ENCODE results near the gene JARID2.

The JARID2 gene

DNA sequence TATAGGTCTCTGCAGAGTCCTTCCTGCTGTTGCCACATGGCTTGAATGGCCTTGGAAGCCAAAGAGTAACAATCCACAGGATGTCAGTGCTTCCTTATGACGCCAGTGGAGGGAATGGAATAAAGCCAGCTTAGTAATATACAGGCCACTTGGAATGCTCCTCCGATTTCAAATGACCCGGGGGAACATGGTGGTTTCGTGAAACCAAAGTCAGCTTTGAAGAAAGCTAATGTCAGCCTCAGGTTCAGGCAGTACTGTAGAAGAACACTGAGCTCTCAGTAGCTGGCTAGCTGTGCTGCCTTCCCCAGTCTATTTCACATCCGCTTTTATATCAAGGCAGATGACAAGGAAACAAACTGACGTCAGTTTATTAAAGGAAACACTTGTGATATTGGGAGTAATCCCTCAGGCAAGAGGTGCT lies 227.9 kb downstream of the JARID2 start:
- TF ChIP-seq SIN3A (IDR thresholded peaks at IDR 0.05; ENCODE audit: borderline replicate concordance, insufficient read depth, low read length) (no peak), POLR2AphosphoS5 (IDR thresholded peaks at IDR 0.05; ENCODE audit: low read depth, low read length) (no peak), FOXP2 (optimal IDR thresholded peaks at IDR 0.05; ENCODE audit: borderline replicate concordance, extremely low read depth, extremely low read length, insufficient read depth) (no peak), TAF1 (IDR thresholded peaks at IDR 0.05; ENCODE audit: borderline replicate concordance, insufficient read depth, low read length) (peak; percentile 28; the same call in 1 of the 2 replicates)
- TF ChIP-seq, protein P1, sequence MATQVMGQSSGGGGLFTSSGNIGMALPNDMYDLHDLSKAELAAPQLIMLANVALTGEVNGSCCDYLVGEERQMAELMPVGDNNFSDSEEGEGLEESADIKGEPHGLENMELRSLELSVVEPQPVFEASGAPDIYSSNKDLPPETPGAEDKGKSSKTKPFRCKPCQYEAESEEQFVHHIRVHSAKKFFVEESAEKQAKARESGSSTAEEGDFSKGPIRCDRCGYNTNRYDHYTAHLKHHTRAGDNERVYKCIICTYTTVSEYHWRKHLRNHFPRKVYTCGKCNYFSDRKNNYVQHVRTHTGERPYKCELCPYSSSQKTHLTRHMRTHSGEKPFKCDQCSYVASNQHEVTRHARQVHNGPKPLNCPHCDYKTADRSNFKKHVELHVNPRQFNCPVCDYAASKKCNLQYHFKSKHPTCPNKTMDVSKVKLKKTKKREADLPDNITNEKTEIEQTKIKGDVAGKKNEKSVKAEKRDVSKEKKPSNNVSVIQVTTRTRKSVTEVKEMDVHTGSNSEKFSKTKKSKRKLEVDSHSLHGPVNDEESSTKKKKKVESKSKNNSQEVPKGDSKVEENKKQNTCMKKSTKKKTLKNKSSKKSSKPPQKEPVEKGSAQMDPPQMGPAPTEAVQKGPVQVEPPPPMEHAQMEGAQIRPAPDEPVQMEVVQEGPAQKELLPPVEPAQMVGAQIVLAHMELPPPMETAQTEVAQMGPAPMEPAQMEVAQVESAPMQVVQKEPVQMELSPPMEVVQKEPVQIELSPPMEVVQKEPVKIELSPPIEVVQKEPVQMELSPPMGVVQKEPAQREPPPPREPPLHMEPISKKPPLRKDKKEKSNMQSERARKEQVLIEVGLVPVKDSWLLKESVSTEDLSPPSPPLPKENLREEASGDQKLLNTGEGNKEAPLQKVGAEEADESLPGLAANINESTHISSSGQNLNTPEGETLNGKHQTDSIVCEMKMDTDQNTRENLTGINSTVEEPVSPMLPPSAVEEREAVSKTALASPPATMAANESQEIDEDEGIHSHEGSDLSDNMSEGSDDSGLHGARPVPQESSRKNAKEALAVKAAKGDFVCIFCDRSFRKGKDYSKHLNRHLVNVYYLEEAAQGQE (IDR thresholded peaks at IDR 0.05; ENCODE audit: insufficient read depth in 1 of 2, low read depth in 2 of 2, low read length in 2 of 2): 0 out of 4 replicates have a peak, but pooled peaks of 1 of the 2 experiments have one; percentile 42

DNA sequence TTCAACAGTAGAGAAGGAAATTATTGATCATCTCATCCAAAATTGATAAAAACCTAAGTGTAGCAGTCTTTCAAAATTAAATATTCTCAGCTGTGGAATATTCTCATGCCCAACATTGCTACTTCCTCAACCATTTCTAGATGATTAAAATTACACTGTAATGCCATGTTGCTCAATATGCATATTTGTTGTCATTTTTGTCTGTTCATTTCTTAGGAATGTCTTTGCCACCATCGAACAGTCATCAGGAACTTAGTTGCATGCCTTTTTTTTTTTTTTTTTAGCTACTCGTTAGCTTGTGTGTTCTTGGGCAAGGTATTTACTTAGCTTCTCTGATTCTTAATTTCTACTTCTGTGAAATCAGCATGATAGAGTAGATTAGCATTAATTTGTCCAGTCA lies 228.3 kb downstream of the JARID2 start:
- TF ChIP-seq TAF1 (IDR thresholded peaks at IDR 0.05; ENCODE audit: borderline replicate concordance, insufficient read depth, low read length): 0 out of 2 replicates have a peak, but pooled peaks have one; percentile 1
- TF ChIP-seq FOXP2 (optimal IDR thresholded peaks at IDR 0.05; ENCODE audit: borderline replicate concordance, extremely low read depth, extremely low read length, insufficient read depth): no peak

DNA sequence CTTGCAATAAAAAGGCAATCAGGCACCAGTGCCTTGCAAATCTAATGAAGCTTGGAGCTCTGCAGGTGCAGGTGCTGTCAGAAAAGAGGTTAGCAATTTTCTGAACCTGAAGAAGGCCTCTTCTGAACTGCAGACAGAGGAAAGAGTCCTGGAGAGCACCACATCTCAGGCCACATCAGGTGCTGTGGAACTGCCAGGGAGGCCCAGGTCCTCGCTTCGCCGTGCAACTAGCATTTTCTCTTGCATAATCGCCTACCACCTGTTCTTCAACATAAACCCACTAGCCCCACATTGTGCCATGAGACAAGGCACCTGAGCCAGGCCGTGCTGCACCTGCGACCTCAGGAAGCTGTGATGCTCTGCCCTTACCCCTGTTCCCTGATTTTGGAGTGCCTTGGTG lies 229.4 kb downstream of the JARID2 start:
- TF ChIP-seq TAF1 (IDR thresholded peaks at IDR 0.05; ENCODE audit: borderline replicate concordance, insufficient read depth, low read length): no peak
- TF ChIP-seq POLR2AphosphoS5 (IDR thresholded peaks at IDR 0.05; ENCODE audit: low read depth, low read length): no peak
- TF ChIP-seq FOXP2 (optimal IDR thresholded peaks at IDR 0.05; ENCODE audit: borderline replicate concordance, extremely low read depth, extremely low read length, insufficient read depth): no peak
- TF ChIP-seq, protein P1 (IDR thresholded peaks at IDR 0.05; ENCODE audit: insufficient read depth in 1 of 2, low read depth in 2 of 2, low read length in 2 of 2): no peak
- TF ChIP-seq SIN3A (IDR thresholded peaks at IDR 0.05; ENCODE audit: borderline replicate concordance, insufficient read depth, low read length): no peak

DNA sequence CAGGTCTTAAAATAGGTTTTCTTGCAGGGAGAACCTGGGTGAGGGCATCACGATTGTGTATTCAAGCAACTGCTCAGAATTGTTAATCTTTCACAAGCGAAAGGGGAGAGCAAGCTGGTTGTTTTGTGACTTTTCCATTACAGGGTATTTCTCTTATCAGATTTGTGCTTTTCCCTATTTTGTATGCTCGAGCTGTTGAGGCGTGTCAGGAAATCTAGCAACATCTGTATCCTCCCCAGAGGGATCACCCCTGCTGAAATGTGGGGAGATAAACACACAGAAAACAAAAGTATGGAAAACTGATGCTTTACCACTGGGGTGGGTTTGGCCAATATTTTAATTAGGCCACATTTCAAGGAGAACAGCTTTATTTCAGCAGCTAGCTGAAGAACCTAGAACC lies 230.0 kb downstream of the JARID2 start:
- TF ChIP-seq TAF1 (IDR thresholded peaks at IDR 0.05; ENCODE audit: borderline replicate concordance, insufficient read depth, low read length): no peak
- no peak for TF ChIP-seq FOXP2 (optimal IDR thresholded peaks at IDR 0.05; ENCODE audit: borderline replicate concordance, extremely low read depth, extremely low read length, insufficient read depth)
- no peak for TF ChIP-seq POLR2AphosphoS5 (IDR thresholded peaks at IDR 0.05; ENCODE audit: low read depth, low read length)

DNA sequence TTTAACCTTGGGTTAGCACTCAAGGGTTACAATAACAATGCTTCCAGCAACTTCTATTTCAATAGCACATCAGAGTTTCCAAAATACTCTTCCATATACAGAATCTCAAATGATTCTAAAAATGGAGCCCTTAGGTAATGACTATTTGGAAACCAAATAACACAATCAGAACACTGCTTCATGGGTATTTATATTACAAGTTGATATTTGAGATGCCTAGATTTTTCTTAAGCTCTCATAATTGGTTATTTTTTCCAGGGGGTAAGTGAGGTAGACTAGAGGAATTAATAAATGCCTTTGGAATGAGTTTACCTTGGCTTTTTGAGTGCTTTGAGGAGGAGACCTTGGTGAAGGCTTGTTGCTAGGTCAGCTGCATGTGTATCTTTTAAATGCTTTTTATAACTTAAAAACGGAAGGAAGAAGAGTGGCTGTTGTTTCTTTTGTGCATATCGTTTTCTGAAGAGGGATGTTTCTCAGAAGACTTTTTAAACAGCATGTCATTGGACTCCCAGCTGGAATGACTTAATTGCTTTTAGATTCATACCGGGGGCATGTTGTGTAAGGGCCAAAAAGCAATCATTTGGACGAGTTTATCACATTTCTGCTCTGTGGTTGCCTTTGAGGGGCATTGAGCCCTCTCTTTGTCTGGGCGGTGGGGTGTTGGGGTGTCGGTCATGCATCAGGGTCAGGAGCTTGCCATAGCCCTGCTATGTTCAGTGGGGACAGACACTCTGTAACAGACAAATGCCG lies 230.9 kb downstream of the JARID2 start:
- no peak for TF ChIP-seq SIN3A (IDR thresholded peaks at IDR 0.05; ENCODE audit: borderline replicate concordance, insufficient read depth, low read length)
- no peak for TF ChIP-seq TAF1 (IDR thresholded peaks at IDR 0.05; ENCODE audit: borderline replicate concordance, insufficient read depth, low read length)
- TF ChIP-seq, protein P1 (IDR thresholded peaks at IDR 0.05; ENCODE audit: insufficient read depth in 1 of 2, low read depth in 2 of 2, low read length in 2 of 2): no peak
- TF ChIP-seq POLR2AphosphoS5 (IDR thresholded peaks at IDR 0.05; ENCODE audit: low read depth, low read length): no peak
- TF ChIP-seq FOXP2 (optimal IDR thresholded peaks at IDR 0.05; ENCODE audit: borderline replicate concordance, extremely low read depth, extremely low read length, insufficient read depth): no peak

DNA sequence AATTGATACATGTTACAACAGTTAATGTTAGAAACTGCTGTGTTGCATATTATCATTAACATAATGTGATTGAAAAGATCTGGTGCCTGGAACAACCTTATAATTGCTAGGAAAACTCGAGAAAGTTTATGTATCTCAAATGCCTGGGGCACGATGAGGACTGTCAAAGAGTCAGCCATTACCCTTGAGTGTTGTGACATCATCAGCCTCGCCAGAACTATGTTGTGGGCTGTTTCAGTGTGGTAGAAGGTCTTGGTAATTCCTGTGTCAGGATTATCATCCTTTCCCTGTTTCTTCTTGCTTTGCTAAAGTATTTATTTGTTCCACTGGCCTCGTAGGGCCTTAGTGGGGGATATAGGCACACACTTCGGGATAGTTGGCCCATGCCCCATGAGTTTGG lies 231.9 kb downstream of the JARID2 start:
- TF ChIP-seq, protein P1 (IDR thresholded peaks at IDR 0.05; ENCODE audit: insufficient read depth in 1 of 2, low read depth in 2 of 2, low read length in 2 of 2): no peak
- TF ChIP-seq FOXP2 (optimal IDR thresholded peaks at IDR 0.05; ENCODE audit: borderline replicate concordance, extremely low read depth, extremely low read length, insufficient read depth): no peak
- no peak for TF ChIP-seq POLR2AphosphoS5 (IDR thresholded peaks at IDR 0.05; ENCODE audit: low read depth, low read length)
- no peak for TF ChIP-seq TAF1 (IDR thresholded peaks at IDR 0.05; ENCODE audit: borderline replicate concordance, insufficient read depth, low read length)
- TF ChIP-seq SIN3A (IDR thresholded peaks at IDR 0.05; ENCODE audit: borderline replicate concordance, insufficient read depth, low read length): no peak
